ENCODE measurements around the gene SNRPD1. TPM values are rescaled to one million over a fixed set of nuclear protein-coding genes. Genes with fewer than 3 reads are reported as not detected.

SNRPD1 gene
- total and polyA plus RNA-seq, 2 experiments from 2014 or later = 35.7 to 700 TPM

DNA sequence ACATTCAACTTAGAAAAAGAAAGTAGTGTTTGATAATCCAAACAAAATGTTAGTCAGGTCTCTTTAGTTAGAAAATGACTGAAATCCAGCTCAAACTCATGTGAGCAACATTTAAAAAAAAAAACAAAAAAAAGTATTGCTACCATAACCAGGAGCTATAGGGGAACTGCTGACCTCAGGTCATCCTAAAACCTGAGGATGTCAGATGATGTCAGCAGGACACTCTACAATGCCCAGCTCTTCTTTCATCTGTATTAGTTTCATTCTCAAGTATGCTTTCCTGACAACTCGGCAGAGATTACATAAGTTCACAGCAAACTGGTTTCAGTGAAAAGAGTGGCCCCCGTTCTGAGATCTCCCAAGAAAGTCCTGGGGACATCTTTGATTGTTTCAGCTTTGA is 7.4 kb upstream of the SNRPD1 start:
- Mint-ChIP-seq H3K36me3 (ENCODE audit: low read depth) (no peaks in the 10 kb centered on the region; the same call in 2 of the 3 replicates), H3K9me3 (no peaks in the 10 kb centered on the region), H3K27me3 (ENCODE audit: insufficient read depth, low read depth, poor library complexity) (peaks cover 6% of the 10 kb centered on the region), H3K4me1 (no peaks in the 10 kb centered on the region), H3K27ac (no peak overlapping the region), H3K4me3 (no peak overlapping the region)
- DNase-seq (ENCODE audit: low spot score) (no peak), ATAC-seq (no peak)
- no peak overlapping the region for H3K4me3 ChIP-seq
- H3F3A ChIP-seq (replicated peaks; ENCODE audit: low read depth) = peaks cover 13% of the 10 kb centered on the region
- H3K27me3 ChIP-seq (ENCODE audit: insufficient read depth) = no peaks in the 10 kb centered on the region
- no peaks in the 10 kb centered on the region for H3K36me3 ChIP-seq (ENCODE audit: insufficient read depth)
- TF ChIP-seq EZH2 (IDR thresholded peaks at IDR 0.05; ENCODE audit: low read depth, unreplicated experiment) = no peak
- no peak for TF ChIP-seq JUNB (IDR thresholded peaks at IDR 0.05; ENCODE audit: unreplicated experiment)
- no peak for TF ChIP-seq CREB1 (CRISPR knock-in tag; IDR thresholded peaks at IDR 0.05; ENCODE audit: low read depth)
- no peak for TF ChIP-seq POLR2AphosphoS5 (IDR thresholded peaks at IDR 0.05; ENCODE audit: low read depth)
- TF ChIP-seq, protein P1, sequence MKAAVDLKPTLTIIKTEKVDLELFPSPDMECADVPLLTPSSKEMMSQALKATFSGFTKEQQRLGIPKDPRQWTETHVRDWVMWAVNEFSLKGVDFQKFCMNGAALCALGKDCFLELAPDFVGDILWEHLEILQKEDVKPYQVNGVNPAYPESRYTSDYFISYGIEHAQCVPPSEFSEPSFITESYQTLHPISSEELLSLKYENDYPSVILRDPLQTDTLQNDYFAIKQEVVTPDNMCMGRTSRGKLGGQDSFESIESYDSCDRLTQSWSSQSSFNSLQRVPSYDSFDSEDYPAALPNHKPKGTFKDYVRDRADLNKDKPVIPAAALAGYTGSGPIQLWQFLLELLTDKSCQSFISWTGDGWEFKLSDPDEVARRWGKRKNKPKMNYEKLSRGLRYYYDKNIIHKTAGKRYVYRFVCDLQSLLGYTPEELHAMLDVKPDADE (IDR thresholded peaks at IDR 0.05) = no peak
- TF ChIP-seq, protein P2, sequence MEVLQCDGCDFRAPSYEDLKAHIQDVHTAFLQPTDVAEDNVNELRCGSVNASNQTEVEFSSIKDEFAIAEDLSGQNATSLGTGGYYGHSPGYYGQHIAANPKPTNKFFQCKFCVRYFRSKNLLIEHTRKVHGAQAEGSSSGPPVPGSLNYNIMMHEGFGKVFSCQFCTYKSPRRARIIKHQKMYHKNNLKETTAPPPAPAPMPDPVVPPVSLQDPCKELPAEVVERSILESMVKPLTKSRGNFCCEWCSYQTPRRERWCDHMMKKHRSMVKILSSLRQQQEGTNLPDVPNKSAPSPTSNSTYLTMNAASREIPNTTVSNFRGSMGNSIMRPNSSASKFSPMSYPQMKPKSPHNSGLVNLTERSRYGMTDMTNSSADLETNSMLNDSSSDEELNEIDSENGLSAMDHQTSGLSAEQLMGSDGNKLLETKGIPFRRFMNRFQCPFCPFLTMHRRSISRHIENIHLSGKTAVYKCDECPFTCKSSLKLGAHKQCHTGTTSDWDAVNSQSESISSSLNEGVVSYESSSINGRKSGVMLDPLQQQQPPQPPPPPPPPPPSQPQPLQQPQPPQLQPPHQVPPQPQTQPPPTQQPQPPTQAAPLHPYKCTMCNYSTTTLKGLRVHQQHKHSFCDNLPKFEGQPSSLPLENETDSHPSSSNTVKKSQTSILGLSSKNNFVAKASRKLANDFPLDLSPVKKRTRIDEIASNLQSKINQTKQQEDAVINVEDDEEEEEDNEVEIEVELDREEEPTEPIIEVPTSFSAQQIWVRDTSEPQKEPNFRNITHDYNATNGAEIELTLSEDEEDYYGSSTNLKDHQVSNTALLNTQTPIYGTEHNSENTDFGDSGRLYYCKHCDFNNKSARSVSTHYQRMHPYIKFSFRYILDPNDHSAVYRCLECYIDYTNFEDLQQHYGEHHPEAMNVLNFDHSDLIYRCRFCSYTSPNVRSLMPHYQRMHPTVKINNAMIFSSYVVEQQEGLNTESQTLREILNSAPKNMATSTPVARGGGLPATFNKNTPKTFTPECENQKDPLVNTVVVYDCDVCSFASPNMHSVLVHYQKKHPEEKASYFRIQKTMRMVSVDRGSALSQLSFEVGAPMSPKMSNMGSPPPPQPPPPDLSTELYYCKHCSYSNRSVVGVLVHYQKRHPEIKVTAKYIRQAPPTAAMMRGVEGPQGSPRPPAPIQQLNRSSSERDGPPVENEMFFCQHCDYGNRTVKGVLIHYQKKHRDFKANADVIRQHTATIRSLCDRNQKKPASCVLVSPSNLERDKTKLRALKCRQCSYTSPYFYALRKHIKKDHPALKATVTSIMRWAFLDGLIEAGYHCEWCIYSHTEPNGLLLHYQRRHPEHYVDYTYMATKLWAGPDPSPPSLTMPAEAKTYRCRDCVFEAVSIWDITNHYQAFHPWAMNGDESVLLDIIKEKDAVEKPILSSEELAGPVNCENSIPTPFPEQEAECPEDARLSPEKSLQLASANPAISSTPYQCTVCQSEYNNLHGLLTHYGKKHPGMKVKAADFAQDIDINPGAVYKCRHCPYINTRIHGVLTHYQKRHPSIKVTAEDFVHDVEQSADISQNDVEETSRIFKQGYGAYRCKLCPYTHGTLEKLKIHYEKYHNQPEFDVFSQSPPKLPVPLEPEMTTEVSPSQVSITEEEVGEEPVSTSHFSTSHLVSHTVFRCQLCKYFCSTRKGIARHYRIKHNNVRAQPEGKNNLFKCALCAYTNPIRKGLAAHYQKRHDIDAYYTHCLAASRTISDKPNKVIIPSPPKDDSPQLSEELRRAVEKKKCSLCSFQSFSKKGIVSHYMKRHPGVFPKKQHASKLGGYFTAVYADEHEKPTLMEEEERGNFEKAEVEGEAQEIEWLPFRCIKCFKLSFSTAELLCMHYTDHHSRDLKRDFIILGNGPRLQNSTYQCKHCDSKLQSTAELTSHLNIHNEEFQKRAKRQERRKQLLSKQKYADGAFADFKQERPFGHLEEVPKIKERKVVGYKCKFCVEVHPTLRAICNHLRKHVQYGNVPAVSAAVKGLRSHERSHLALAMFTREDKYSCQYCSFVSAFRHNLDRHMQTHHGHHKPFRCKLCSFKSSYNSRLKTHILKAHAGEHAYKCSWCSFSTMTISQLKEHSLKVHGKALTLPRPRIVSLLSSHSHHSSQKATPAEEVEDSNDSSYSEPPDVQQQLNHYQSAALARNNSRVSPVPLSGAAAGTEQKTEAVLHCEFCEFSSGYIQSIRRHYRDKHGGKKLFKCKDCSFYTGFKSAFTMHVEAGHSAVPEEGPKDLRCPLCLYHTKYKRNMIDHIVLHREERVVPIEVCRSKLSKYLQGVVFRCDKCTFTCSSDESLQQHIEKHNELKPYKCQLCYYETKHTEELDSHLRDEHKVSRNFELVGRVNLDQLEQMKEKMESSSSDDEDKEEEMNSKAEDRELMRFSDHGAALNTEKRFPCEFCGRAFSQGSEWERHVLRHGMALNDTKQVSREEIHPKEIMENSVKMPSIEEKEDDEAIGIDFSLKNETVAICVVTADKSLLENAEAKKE (CRISPR knock-in tag; IDR thresholded peaks at IDR 0.05) = no peak
- TF ChIP-seq ZNF331 (CRISPR knock-in tag; IDR thresholded peaks at IDR 0.05; ENCODE audit: low read depth) = no peak
- no peak for TF ChIP-seq STAT1 (IDR thresholded peaks at IDR 0.05; ENCODE audit: unreplicated experiment)
- TF ChIP-seq, protein P3, sequence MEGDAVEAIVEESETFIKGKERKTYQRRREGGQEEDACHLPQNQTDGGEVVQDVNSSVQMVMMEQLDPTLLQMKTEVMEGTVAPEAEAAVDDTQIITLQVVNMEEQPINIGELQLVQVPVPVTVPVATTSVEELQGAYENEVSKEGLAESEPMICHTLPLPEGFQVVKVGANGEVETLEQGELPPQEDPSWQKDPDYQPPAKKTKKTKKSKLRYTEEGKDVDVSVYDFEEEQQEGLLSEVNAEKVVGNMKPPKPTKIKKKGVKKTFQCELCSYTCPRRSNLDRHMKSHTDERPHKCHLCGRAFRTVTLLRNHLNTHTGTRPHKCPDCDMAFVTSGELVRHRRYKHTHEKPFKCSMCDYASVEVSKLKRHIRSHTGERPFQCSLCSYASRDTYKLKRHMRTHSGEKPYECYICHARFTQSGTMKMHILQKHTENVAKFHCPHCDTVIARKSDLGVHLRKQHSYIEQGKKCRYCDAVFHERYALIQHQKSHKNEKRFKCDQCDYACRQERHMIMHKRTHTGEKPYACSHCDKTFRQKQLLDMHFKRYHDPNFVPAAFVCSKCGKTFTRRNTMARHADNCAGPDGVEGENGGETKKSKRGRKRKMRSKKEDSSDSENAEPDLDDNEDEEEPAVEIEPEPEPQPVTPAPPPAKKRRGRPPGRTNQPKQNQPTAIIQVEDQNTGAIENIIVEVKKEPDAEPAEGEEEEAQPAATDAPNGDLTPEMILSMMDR (conservative IDR thresholded peaks at IDR 0.05; ENCODE audit: low read depth in 2 of 2) = no peak
- TF ChIP-seq, protein P4, sequence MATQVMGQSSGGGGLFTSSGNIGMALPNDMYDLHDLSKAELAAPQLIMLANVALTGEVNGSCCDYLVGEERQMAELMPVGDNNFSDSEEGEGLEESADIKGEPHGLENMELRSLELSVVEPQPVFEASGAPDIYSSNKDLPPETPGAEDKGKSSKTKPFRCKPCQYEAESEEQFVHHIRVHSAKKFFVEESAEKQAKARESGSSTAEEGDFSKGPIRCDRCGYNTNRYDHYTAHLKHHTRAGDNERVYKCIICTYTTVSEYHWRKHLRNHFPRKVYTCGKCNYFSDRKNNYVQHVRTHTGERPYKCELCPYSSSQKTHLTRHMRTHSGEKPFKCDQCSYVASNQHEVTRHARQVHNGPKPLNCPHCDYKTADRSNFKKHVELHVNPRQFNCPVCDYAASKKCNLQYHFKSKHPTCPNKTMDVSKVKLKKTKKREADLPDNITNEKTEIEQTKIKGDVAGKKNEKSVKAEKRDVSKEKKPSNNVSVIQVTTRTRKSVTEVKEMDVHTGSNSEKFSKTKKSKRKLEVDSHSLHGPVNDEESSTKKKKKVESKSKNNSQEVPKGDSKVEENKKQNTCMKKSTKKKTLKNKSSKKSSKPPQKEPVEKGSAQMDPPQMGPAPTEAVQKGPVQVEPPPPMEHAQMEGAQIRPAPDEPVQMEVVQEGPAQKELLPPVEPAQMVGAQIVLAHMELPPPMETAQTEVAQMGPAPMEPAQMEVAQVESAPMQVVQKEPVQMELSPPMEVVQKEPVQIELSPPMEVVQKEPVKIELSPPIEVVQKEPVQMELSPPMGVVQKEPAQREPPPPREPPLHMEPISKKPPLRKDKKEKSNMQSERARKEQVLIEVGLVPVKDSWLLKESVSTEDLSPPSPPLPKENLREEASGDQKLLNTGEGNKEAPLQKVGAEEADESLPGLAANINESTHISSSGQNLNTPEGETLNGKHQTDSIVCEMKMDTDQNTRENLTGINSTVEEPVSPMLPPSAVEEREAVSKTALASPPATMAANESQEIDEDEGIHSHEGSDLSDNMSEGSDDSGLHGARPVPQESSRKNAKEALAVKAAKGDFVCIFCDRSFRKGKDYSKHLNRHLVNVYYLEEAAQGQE (IDR thresholded peaks at IDR 0.05; ENCODE audit: unreplicated experiment) = no peak
- TF ChIP-seq NANOG (IDR thresholded peaks at IDR 0.05; ENCODE audit: borderline replicate concordance) = no peak
- no peak overlapping the region for H2AFZ ChIP-seq
- no peak overlapping the region for H3K4me2 ChIP-seq
- no peaks in the 10 kb centered on the region for H3K4me1 ChIP-seq (ENCODE audit: insufficient read depth)
- no peak overlapping the region for H3K27ac ChIP-seq (ENCODE audit: low read depth)
- H3K9me2 ChIP-seq (ENCODE audit: insufficient read depth) = no peaks in the 10 kb centered on the region
- no peaks in the 10 kb centered on the region for H4K20me1 ChIP-seq (replicated peaks; ENCODE audit: insufficient read depth)
- H3K79me2 ChIP-seq (replicated peaks; ENCODE audit: insufficient read depth) = peaks cover 2% of the 10 kb centered on the region

Data from GM23338 (cell line).